Osteocyte (in vitro differentiated cells): ENCODE results near the gene FHIT. TPM values are rescaled to one million over a fixed set of nuclear protein-coding genes. Genes with fewer than 3 reads are reported as not detected.

Experiments
- DNase-seq: peaks from one replicate; pipeline ENCODE4 v3.0.0; 2021; ENCODE audit warnings: mixed read lengths; ENCODE audit not compliant: unreplicated experiment; ENCODE audit errors: extremely low spot score
- H3K27ac Mint-ChIP-seq: one replicate; pipeline ENCODE4 v1.8.0; 2021; ENCODE audit warnings: mild to moderate bottlenecking, mixed read lengths; ENCODE audit not compliant: unreplicated experiment
- H3K27me3 Mint-ChIP-seq: one replicate; pipeline ENCODE4 v1.8.0; 2021; ENCODE audit warnings: mixed read lengths; ENCODE audit not compliant: unreplicated experiment
- H3K36me3 Mint-ChIP-seq: one replicate; pipeline ENCODE4 v1.8.0; 2021; ENCODE audit warnings: mixed read lengths; ENCODE audit not compliant: unreplicated experiment
- H3K4me1 Mint-ChIP-seq: one replicate; pipeline ENCODE4 v1.8.0; 2021; ENCODE audit warnings: mixed read lengths; ENCODE audit not compliant: unreplicated experiment
- H3K4me3 Mint-ChIP-seq: one replicate; pipeline ENCODE4 v1.8.0; 2021; ENCODE audit warnings: mild to moderate bottlenecking, moderate library complexity, mixed read lengths; ENCODE audit not compliant: unreplicated experiment
- H3K9me3 Mint-ChIP-seq: one replicate; pipeline ENCODE4 v1.8.0; 2021; ENCODE audit warnings: mixed read lengths; ENCODE audit not compliant: unreplicated experiment
- CTCF ChIP-seq: fragments of 200-600 bp; sonication (generic); IDR thresholded peaks from 2 replicates; pipeline ENCODE4 v1.5.0; 2021; ENCODE audit warnings: antibody characterized with exemption, mild to moderate bottlenecking, moderate library complexity
- total RNA-seq: library from RNA; stranded (reverse); gene quantifications from 2 replicates; pipeline ENCODE4 v1.2.1, GENCODE V29; 2021

Gene FHIT
- total RNA-seq, 1 donor from 2014 or later: 2.3 TPM

GRCh38 chr3:60448696-60449095 is 802.6 kb downstream of the FHIT start:
- no peaks in the 10 kb centered on the region for H3K27me3 Mint-ChIP-seq

GRCh38 chr3:60445446-60445845 is 805.8 kb downstream of the FHIT start:
- no peaks in the 10 kb centered on the region for H3K27me3 Mint-ChIP-seq
- H3K9me3 Mint-ChIP-seq: no peaks in the 10 kb centered on the region
- TF ChIP-seq CTCF: no peak
- H3K36me3 Mint-ChIP-seq: no peaks in the 10 kb centered on the region
- H3K4me3 Mint-ChIP-seq: no peak overlapping the region
- H3K4me1 Mint-ChIP-seq: no peaks in the 10 kb centered on the region
- no peak overlapping the region for H3K27ac Mint-ChIP-seq
- DNase-seq: no peak

More at GRCh38 chr3:60448696-60449095, 802.6 kb downstream of the FHIT start:
- TF ChIP-seq CTCF: no peak
- Mint-ChIP-seq H3K4me1 (no peaks in the 10 kb centered on the region), H3K9me3 (no peaks in the 10 kb centered on the region), H3K36me3 (no peaks in the 10 kb centered on the region), H3K27ac (no peak overlapping the region), H3K4me3 (no peak overlapping the region)
- no peak for DNase-seq

- H3K4me3 Mint-ChIP-seq: no peak overlapping the region
- H3K4me1 Mint-ChIP-seq: no peaks in the 10 kb centered on the region
- TF ChIP-seq CTCF: no peak
- no peak for DNase-seq
- H3K27ac Mint-ChIP-seq: no peak overlapping the region
- H3K9me3 Mint-ChIP-seq: no peaks in the 10 kb centered on the region
- H3K27me3 Mint-ChIP-seq: no peaks in the 10 kb centered on the region
- no peaks in the 10 kb centered on the region for H3K36me3 Mint-ChIP-seq
Measured at GRCh38 chr3:60444898-60445437, 806.3 kb downstream of the FHIT start.

GRCh38 chr3:60440869-60441268 is 810.4 kb downstream of the FHIT start:
- Mint-ChIP-seq H3K4me1 (no peaks in the 10 kb centered on the region), H3K27ac (no peak overlapping the region), H3K4me3 (no peak overlapping the region), H3K27me3 (peaks cover 2% of the 10 kb centered on the region), H3K36me3 (no peaks in the 10 kb centered on the region), H3K9me3 (no peaks in the 10 kb centered on the region)
- TF ChIP-seq CTCF: no peak
- DNase-seq: no peak

- Mint-ChIP-seq H3K36me3 (no peaks in the 10 kb centered on the region), H3K4me1 (no peaks in the 10 kb centered on the region)
- no peak for DNase-seq
Measured at GRCh38 chr3:60435941-60436650, 815.2 kb downstream of the FHIT start.

More at GRCh38 chr3:60435941-60436650, 815.2 kb downstream of the FHIT start:
- Mint-ChIP-seq H3K9me3 (no peaks in the 10 kb centered on the region), H3K27ac (no peak overlapping the region), H3K4me3 (no peak overlapping the region), H3K27me3 (peaks cover 2% of the 10 kb centered on the region)
- no peak for TF ChIP-seq CTCF
